ENCODE measurements around the gene ARSJ.

Gene ARSJ

DNA sequence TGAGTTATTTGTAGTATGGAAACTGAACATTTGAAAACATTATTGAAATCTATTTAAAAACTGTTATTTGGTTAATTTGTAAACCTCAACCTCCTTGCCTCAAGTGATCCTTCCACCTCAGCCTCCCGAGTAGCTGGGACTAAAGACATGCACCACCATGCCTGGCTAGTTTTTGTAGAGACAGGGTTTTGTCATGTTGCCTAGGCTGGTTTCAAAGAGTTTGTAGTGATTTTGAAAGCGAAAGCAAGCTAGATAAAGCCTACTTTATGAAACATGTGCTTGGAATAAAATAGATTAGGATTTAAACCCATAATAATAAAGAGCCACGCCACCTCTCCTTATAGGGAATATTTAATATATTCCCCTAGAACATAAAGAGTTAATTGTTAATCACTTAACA, 23.5 kb downstream of the ARSJ start:
- DNase-seq (ENCODE audit: low read depth, low spot score), result no peak
- H3K4me3 ChIP-seq (ENCODE audit: low read depth, low read length), result no peak overlapping the region; the same call in 1 of the 2 replicates
- TF ChIP-seq, protein P1, sequence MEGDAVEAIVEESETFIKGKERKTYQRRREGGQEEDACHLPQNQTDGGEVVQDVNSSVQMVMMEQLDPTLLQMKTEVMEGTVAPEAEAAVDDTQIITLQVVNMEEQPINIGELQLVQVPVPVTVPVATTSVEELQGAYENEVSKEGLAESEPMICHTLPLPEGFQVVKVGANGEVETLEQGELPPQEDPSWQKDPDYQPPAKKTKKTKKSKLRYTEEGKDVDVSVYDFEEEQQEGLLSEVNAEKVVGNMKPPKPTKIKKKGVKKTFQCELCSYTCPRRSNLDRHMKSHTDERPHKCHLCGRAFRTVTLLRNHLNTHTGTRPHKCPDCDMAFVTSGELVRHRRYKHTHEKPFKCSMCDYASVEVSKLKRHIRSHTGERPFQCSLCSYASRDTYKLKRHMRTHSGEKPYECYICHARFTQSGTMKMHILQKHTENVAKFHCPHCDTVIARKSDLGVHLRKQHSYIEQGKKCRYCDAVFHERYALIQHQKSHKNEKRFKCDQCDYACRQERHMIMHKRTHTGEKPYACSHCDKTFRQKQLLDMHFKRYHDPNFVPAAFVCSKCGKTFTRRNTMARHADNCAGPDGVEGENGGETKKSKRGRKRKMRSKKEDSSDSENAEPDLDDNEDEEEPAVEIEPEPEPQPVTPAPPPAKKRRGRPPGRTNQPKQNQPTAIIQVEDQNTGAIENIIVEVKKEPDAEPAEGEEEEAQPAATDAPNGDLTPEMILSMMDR (IDR thresholded peaks at IDR 0.05; ENCODE audit: insufficient read depth, low read length, missing control alignments), result no peak
- CTCF ChIA-PET, result interaction anchor here (0.6 to 1.7 kb wide), 7 partner anchors 11 to 429 kb away, joined by 3 to 5 read pairs (median 4); no protein-coding TSS in a partner anchor
- POLR2A ChIA-PET, result interaction anchor here (0.7 kb wide), 1 partner anchor 195 kb away, joined by 3 read pairs; the partner anchor contains the start of gene CAMK2D

- TF ChIP-seq, protein P1 (IDR thresholded peaks at IDR 0.05; ENCODE audit: insufficient read depth, low read length, missing control alignments), result no peak
- ChIA-PET CTCF (interaction anchor here (0.7 to 1.7 kb wide), 6 partner anchors 12 to 430 kb away, joined by 3 to 5 read pairs (median 4); no protein-coding TSS in a partner anchor), POLR2A (interaction anchor here (0.7 kb wide), 1 partner anchor 194 kb away, joined by 3 read pairs; the partner anchor contains the start of gene CAMK2D)
- DNase-seq (ENCODE audit: low read depth, low spot score), result no peak
- H3K4me3 ChIP-seq (ENCODE audit: low read depth, low read length), result no peak overlapping the region
Measured at GRCh38 chr4:113955411-113955810, 24.0 kb downstream of the ARSJ start.

DNA sequence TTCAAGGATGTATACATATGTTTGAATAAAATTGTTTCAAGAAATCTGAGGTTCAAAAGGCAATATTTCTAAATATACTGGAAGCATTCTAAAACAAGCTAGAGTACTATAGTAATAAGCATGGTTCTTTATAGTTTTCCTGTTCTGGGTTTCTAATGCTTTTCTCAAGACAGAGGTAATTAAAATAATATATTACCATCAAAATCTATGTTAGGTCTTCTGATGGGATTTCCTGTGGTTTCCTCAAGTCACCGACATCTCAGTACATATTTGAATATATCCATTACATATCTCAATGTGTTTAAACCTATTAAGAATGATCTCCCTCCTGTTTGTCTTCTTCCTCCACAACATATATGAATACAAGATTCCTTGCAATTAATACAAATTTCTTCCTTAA, 25.6 kb downstream of the ARSJ start:
- TF ChIP-seq, protein P1 (IDR thresholded peaks at IDR 0.05; ENCODE audit: insufficient read depth, low read length, missing control alignments), result no peak
- POLR2A ChIA-PET, result no interaction called here
- CTCF ChIA-PET, result interaction anchor here (0.8 to 1.4 kb wide), 2 partner anchors 63 to 431 kb away, joined by 3 read pairs; no protein-coding TSS in a partner anchor

GRCh38 chr4:113952452-113953029, 26.9 kb downstream of the ARSJ start:
- CTCF ChIA-PET, result interaction anchor here (0.7 to 1.2 kb wide), 10 partner anchors 13 to 432 kb away, joined by 3 to 4 read pairs (median 3); no protein-coding TSS in a partner anchor
- no peak overlapping the region for H3K4me3 ChIP-seq (ENCODE audit: low read depth, low read length)
- TF ChIP-seq, protein P1 (IDR thresholded peaks at IDR 0.05; ENCODE audit: insufficient read depth, low read length, missing control alignments), result peak; percentile 41
- POLR2A ChIA-PET, result interaction anchor here (1.1 kb wide), 1 partner anchor 27 kb away, joined by 3 read pairs; the partner anchor contains the start of gene ARSJ
- no peak for DNase-seq (ENCODE audit: low read depth, low spot score)

More for the DNA sequence above, 25.6 kb downstream of the ARSJ start:
- H3K4me3 ChIP-seq (ENCODE audit: low read depth, low read length), result no peak overlapping the region
- no peak for DNase-seq (ENCODE audit: low read depth, low spot score)

DNA sequence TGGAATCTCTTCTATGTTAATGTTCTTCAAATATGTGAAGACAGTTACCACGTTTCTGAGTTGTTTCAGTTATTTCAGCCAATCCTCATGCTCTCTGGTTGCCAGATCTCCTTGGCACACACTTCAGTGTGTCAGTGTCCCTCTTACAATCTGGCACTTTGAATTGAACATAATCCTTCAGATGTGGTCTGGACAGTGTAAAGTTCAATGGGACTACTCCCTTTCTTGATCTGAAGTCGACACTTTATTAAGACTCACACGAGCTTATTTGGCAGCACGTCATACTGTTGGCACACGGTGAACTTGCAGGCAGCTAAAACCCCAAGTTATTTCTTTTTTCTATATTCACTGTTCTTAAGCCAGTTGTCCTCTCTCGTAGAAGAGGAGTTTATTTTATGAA, 28.2 kb downstream of the ARSJ start:
- no peak for DNase-seq (ENCODE audit: low read depth, low spot score)
- ChIA-PET CTCF (interaction anchor here (0.9 to 1.4 kb wide), 5 partner anchors 8 to 229 kb away, joined by 3 to 5 read pairs (median 3); no protein-coding TSS in a partner anchor), POLR2A (interaction anchor here (1.6 to 2.3 kb wide), 2 partner anchors 8 to 28 kb away, joined by 5 to 6 read pairs; partner anchors contain the start of gene ARSJ)
- H3K4me3 ChIP-seq (ENCODE audit: low read depth, low read length), result no peak overlapping the region
- TF ChIP-seq, protein P1 (IDR thresholded peaks at IDR 0.05; ENCODE audit: insufficient read depth, low read length, missing control alignments), result no peak

GRCh38 chr4:113950207-113950606, 29.2 kb downstream of the ARSJ start:
- no peak overlapping the region for H3K4me3 ChIP-seq (ENCODE audit: low read depth, low read length)
- TF ChIP-seq, protein P1 (IDR thresholded peaks at IDR 0.05; ENCODE audit: insufficient read depth, low read length, missing control alignments), result no peak
- ChIA-PET POLR2A (interaction anchor here (1.6 to 2.3 kb wide), 2 partner anchors 9 to 29 kb away, joined by 5 to 6 read pairs; partner anchors contain the start of gene ARSJ), CTCF (interaction anchor here (0.7 to 1.6 kb wide), 7 partner anchors 9 to 435 kb away, joined by 3 to 6 read pairs (median 3); no protein-coding TSS in a partner anchor)
- DNase-seq (ENCODE audit: low read depth, low spot score), result no peak

Data from AG04449 (cell line).